Hematopoietic multipotent progenitor cell treated with erythropoietin and hydrocortisone succinate and interleukin-3 and kit ligand, for 8 days (in vitro differentiated cells): Measurements from ENCODE around the gene ERAP2.
"Not testable (repeated sequence)": the region's sequence is repeated elsewhere in the genome, so short reads cannot be mapped to it uniquely, and the experiment has no call there.

ENCODE experiments used
- DNase-seq: peaks from one replicate; pipeline ENCODE4 v3.0.0-alpha.2; 2015

ERAP2 gene

GRCh38 chr5:96901384-96901783 is 25.1 kb downstream of the ERAP2 start:
- DNase-seq = no peak

DNA sequence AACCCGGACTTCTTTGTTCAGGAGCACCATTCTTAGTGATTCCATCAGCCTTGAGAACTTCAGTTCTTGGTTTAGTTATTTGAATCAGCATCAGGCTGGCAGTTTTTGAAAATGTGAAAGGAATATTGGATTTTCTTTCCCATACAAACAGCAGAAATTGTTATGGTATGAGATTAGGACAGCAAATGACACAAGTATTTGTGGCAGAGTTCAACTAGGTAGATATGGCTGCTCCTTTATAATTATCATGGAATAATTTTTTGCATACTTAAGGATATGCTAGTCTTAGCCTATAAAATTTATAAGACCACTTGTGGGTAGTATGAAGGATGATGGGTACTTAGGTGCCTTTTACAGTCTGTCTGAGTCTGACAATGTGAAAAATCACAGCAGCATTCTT is 25.5 kb downstream of the ERAP2 start:
- DNase-seq = no peak

GRCh38 chr5:96902876-96903275 is 26.6 kb downstream of the ERAP2 start:
- DNase-seq = no peak

GRCh38 chr5:96903300-96903699 is 27.0 kb downstream of the ERAP2 start:
- DNase-seq = no peak

DNA sequence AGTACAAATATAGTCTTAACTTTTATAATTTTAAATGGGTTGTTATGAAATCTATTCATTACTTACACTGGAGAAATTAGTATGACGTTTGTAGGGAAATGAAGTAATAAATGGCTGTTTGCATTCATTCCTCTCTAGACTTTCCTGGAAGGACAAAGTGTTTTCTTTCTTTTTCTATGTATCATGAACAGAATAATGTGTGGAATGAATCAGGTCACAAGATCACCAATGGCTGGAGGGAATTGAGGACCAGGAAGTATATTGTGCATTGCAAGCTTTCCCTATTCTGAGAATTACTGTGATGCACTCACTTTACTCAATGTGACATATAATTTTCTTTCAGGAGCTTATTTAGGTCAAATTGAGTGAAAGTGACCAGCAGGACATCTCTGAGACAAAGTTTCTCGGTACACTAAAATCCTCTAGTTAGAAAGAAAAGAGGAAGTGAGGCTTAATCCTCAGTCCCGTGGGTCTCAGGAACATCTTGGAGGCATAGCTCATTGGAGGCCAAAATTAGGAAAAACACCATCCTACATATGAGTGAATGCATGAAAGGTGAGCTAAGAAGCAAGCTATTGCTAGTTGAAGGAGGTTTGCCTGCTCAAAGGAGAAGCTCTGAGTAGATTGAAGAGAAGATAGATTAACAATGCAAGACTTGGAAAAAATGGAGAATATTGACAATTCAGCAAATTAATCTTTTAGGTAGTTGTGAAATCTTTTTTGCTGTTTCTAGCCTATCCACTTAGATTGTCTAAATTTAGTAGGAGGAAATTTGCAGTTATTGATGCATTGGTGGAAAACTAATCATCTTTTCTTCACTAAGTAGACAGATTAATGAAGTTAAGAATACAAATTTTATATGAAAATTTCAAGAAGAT is 28.0 kb downstream of the ERAP2 start:
- no peak for DNase-seq

GRCh38 chr5:96905864-96906263 is 29.6 kb downstream of the ERAP2 start:
- no peak for DNase-seq

DNA sequence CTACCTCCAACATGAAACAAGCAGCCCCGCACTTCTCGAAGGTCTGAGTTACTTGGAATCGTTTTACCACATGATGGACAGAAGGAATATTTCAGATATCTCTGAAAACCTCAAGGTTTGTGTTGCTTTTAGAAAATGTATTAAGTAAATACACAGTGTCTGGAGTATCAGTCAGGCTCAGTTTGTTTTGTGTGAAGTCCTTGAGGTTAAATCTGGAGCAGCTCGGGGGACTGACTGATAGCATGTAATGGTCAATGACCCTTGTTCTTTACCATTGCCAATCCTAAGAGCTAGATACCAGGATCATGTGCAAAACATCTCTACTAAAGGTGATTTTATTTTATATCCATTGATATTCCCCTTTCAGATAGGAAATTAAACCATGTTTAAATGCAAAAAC is 32.7 kb downstream of the ERAP2 start:
- no peak for DNase-seq

GRCh38 chr5:96909435-96909834 is 33.1 kb downstream of the ERAP2 start:
- no peak for DNase-seq

DNA sequence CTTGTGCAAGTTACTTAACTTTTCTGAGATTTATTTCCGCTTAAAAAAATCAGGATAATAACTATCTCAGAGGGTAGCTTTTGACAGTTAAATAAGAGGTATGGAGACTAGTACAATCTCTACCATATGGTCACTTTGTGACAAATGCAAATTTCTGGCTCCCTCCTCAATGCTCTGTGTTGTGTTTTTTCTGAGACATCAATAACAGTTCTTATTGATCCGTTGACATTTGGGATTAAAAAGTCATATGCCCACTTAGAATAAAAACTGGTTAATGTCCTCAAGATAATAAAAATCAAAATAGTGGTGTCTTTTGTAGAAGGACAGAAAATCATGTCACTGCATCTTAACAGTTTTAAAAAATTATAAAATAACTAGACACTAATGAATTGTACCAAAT is 34.8 kb downstream of the ERAP2 start:
- DNase-seq = no peak

DNA sequence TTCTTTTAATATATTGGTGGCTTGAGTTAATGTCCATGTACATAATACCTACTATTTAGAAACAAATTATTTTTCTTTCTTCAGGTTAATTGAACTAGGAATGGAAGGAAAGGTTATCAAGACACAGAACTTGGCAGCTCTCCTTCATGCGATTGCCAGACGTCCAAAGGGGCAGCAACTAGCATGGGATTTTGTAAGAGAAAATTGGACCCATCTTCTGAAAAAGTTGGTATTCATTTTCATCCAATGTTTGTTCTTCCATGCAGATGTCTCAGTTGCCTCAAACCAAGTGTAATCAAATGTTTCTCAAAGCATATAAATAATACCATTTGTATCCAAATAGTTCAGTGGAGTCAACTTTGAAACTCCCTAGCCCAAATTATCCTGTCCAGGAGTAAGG is 36.9 kb downstream of the ERAP2 start:
- no peak for DNase-seq

- no peak for DNase-seq
Observed at GRCh38 chr5:96919754-96920197, 43.5 kb downstream of the ERAP2 start.

- no peak for DNase-seq
Observed at GRCh38 chr5:96920744-96921355, 44.5 kb downstream of the ERAP2 start.

DNA sequence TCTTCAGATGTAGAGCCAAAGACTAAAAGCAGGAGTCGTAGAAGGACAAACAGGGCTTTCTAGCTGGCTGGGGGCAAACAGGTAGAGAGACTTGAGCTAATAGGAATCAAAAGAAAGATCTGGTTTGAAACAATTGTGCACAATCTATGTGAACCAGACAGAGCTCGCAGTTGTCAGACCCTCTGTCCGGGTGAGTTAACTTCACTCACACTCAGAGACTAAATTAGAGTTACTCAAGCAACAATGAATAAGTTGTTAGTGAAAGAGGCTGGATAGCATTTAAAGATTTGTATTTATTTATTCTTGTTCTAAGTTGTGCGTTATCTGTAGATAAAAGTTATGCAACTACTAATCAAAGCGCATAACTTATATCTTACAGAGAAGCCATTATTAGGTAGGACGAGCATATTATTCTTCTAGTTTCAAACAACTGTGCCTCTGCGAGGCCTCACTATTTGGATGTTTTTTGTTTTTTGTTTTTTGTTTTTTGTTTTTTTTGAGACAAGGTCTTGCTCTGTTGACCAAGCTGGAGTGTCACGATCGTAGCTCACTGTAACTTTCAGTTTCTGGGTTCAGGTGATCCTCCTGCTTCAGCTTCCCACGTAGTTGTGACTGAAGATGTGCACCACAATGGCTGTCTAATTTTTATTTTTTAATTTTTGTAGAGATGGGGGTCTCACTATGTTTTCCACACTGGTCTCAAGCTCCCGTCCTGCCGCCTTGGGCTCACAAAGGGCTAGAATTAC is 46.4 kb downstream of the ERAP2 start:
- no peak for DNase-seq

GRCh38 chr5:96924016-96924443 is 47.7 kb downstream of the ERAP2 start:
- DNase-seq = no peak

GRCh38 chr5:96926276-96926675 is 50.0 kb downstream of the ERAP2 start:
- DNase-seq = no peak

- DNase-seq = no peak
Observed at GRCh38 chr5:96927008-96927407, 50.7 kb downstream of the ERAP2 start.

DNA sequence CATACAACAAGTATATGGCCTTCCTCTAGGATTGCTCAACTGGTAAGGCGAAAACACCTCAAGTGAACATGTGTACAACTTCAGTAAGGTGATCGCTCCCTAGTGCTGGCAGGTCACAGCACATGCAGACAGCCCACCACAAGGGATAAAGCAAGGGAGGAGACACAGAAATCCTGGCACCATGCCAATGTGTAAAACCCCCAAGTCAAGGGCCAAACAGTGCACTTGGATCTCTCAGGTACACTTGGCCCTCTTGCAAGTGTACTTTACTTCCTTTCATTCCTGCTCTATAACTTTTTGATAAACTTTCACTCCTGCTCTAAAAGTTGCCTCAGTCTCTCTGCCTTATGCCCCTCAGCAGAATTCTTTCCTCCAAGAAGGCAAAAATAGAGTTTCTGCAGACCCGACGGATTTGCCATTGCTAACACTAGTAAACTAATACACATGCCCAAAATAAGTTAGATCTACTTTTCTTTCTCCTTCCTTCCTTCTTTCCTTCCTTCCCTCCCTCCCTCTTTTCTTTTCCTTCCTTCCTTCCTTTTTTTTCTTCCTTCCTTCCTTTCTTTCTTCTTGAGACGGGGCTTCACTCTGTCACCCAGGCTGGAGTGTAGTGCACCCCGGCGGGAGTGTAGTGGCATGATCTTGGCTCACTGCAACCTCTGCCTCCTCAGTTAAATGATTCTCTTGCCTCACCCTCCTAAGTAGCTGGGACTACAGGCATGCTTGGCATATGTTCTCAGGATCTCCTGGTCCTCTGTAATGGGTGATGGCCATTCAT is 52.8 kb downstream of the ERAP2 start:
- peak; percentile 25 for DNase-seq

DNA sequence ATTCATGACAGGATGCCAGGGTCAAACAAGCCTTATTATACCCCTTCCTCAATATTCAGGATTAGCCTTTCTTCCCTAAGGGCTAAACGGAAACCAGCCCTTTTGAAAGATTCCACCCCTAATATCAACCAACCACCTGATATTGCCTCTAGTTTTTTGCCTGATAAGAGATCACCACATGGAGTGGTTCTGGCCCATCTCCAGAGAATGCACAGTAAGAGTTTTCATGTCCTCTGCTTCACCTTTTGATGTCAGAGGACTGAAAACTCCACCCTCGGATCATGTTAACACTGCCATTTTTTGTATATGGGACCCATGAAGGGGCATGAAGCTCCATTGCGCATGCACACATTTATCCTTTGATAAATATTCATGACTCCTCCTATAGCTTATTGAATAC is 53.8 kb downstream of the ERAP2 start:
- peak; percentile 91 for DNase-seq

GRCh38 chr5:96930589-96930988 is 54.3 kb downstream of the ERAP2 start:
- DNase-seq = no peak

DNA sequence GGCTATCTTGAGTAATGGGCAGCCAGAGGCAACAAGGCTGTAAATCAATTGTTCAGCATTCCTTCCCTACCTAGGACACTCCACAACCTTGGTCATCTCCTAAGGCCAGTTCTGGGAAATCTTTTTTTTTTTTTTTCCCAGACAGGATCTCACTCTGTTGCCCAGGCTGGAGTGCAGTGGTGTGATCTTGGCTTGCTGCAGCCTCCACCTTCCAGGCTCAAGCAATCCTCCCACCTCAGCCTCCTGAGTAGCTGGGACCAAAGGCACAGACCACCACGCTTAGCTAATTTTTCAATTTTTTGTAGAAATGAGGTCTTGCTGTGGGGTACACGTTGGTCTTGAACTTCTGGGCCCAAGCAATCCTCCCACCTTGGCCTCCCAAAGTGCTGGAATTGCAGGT is 54.7 kb downstream of the ERAP2 start:
- not testable (repeated sequence) for DNase-seq

GRCh38 chr5:96931605-96932004 is 55.3 kb downstream of the ERAP2 start:
- no peak for DNase-seq

- DNase-seq = no peak
Observed at GRCh38 chr5:96932026-96932425, 55.7 kb downstream of the ERAP2 start.
